ENCODE data around the gene C2orf72. TPM values are rescaled to one million over a fixed set of nuclear protein-coding genes. Genes with fewer than 3 reads are reported as not detected.
A peak's percentile ranks its signal among the peaks of the same experiment; 100 is the strongest.

Gene C2orf72
- total RNA-seq, 1 donor from 2014 or later = 0.42 TPM

DNA sequence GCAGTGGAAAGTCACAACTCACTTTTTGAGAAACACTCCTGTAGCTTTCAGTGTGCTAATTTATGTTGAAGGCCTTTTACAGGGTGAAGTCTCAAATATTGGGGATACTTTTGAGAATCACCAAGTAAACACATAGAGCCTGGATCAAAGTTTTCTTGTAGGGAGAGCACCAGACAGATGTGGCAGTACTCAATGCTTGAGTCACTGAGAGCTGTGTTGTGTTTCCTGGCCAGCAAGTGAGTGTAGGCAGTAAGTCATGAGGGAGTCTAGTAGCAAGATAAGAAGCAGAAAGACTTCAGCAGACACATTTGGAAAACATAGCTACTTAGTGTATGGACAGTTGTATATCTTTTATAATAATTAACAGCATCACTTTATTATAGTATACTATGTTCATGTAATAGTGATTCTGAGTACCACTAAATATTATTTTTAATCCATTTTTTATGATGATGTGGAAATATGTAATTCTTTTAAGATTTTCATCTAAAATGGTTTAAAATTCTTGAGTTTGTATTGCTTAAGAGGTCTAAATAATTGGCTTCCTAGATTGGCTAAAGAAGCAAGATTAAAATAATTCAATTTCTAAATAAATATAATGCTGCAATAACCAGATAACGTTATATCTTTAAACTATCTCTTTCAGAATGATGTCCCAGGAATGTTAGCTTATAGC is 32.2 kb downstream of the C2orf72 start:
- no peak overlapping the region for H3K27ac Mint-ChIP-seq (ENCODE audit: unreplicated experiment)
- TF ChIP-seq, protein P1, sequence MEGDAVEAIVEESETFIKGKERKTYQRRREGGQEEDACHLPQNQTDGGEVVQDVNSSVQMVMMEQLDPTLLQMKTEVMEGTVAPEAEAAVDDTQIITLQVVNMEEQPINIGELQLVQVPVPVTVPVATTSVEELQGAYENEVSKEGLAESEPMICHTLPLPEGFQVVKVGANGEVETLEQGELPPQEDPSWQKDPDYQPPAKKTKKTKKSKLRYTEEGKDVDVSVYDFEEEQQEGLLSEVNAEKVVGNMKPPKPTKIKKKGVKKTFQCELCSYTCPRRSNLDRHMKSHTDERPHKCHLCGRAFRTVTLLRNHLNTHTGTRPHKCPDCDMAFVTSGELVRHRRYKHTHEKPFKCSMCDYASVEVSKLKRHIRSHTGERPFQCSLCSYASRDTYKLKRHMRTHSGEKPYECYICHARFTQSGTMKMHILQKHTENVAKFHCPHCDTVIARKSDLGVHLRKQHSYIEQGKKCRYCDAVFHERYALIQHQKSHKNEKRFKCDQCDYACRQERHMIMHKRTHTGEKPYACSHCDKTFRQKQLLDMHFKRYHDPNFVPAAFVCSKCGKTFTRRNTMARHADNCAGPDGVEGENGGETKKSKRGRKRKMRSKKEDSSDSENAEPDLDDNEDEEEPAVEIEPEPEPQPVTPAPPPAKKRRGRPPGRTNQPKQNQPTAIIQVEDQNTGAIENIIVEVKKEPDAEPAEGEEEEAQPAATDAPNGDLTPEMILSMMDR (IDR thresholded peaks at IDR 0.05; ENCODE audit: partially characterized antibody, unreplicated experiment) = no peak
- H3K36me3 Mint-ChIP-seq (ENCODE audit: unreplicated experiment) = no peaks in the 10 kb centered on the region
- no peak overlapping the region for H3K4me3 Mint-ChIP-seq (ENCODE audit: unreplicated experiment)
- H3K27me3 Mint-ChIP-seq (ENCODE audit: unreplicated experiment) = no peaks in the 10 kb centered on the region
- DNase-seq = no peak
- H3K4me1 Mint-ChIP-seq (ENCODE audit: low read depth, unreplicated experiment) = no peaks in the 10 kb centered on the region
- H3K9me3 Mint-ChIP-seq (ENCODE audit: unreplicated experiment) = no peaks in the 10 kb centered on the region

DNA sequence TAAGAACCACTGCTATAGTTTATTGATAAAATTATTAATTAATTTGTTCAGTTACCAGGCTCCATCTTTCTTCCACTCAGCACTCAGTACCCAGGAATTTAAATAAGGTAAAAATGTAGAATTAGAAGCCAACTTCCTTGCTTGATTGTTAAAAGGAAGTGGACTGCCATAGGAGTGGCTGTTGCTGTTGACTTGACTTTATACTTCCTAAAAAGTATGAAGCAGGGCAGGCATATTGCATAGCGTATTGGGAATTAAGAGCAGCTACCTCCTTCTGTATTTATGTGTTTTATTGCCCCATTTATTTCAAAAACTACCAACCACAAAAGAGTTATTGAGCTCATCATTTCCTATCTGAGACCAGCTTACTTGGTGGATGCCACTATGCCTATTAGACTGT is 47.2 kb downstream of the C2orf72 start:
- peaks cover 1% of the 10 kb centered on the region for H3K27me3 Mint-ChIP-seq (ENCODE audit: unreplicated experiment)
- no peaks in the 10 kb centered on the region for H3K9me3 Mint-ChIP-seq (ENCODE audit: unreplicated experiment)
- H3K4me1 Mint-ChIP-seq (ENCODE audit: low read depth, unreplicated experiment) = no peaks in the 10 kb centered on the region
- DNase-seq = no peak
- TF ChIP-seq, protein P1 (IDR thresholded peaks at IDR 0.05; ENCODE audit: partially characterized antibody, unreplicated experiment) = no peak
- H3K27ac Mint-ChIP-seq (ENCODE audit: unreplicated experiment) = no peak overlapping the region
- H3K36me3 Mint-ChIP-seq (ENCODE audit: unreplicated experiment) = no peaks in the 10 kb centered on the region
- H3K4me3 Mint-ChIP-seq (ENCODE audit: unreplicated experiment) = no peak overlapping the region

DNA sequence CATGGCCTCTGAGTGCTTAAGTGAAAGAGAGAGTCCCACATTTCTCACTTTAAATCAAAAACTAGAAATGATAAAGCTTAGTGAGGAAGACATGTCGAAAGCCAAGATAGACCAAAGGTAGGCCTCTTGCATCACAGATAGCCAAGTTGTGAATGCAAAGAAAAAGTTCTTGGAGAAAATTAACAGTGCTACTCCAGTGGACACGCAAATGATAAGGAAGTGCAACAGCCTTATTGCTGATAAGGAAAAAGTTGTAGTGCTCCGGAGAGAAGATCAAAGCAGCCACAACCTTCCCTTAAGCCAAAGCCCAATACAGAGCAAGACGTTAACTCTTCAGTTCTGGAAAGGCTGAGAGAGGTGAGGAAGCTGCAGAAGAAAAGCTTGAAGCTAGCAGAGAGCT is 51.4 kb downstream of the C2orf72 start:
- Mint-ChIP-seq H3K27me3 (ENCODE audit: unreplicated experiment) (peaks cover 1% of the 10 kb centered on the region), H3K9me3 (ENCODE audit: unreplicated experiment) (no peaks in the 10 kb centered on the region), H3K36me3 (ENCODE audit: unreplicated experiment) (peaks cover 8% of the 10 kb centered on the region), H3K4me3 (ENCODE audit: unreplicated experiment) (no peak overlapping the region), H3K4me1 (ENCODE audit: low read depth, unreplicated experiment) (peaks cover 7% of the 10 kb centered on the region), H3K27ac (ENCODE audit: unreplicated experiment) (peak overlapping the region; percentile 21)
- no peak for DNase-seq
- TF ChIP-seq, protein P1 (IDR thresholded peaks at IDR 0.05; ENCODE audit: partially characterized antibody, unreplicated experiment) = no peak

DNA sequence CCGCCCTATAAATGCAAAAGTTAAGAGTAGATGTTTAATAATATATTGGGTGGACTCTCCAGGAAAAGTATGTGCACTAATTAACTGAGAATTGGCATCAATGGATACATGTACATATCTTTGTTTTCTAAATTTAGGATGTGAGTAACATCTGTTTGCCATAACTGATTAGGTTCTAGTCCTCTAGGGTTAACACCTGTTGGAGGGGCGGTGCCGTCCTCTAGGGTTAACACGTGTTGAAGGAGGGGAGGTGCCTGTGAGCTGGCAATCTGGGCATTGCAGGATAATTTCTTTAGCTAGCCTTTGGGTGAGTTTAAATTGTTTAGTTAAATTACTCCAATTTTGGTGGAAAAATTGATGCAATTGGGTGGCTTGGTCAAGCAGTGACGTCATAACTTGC is 56.6 kb downstream of the C2orf72 start:
- peak overlapping the region; percentile 47 for H3K4me3 Mint-ChIP-seq (ENCODE audit: unreplicated experiment)
- peaks cover 4% of the 10 kb centered on the region for H3K27me3 Mint-ChIP-seq (ENCODE audit: unreplicated experiment)
- peaks cover 4% of the 10 kb centered on the region for H3K9me3 Mint-ChIP-seq (ENCODE audit: unreplicated experiment)
- peaks cover 43% of the 10 kb centered on the region for H3K4me1 Mint-ChIP-seq (ENCODE audit: low read depth, unreplicated experiment)
- H3K27ac Mint-ChIP-seq (ENCODE audit: unreplicated experiment) = no peak overlapping the region
- DNase-seq = no peak
- TF ChIP-seq, protein P1 (IDR thresholded peaks at IDR 0.05; ENCODE audit: partially characterized antibody, unreplicated experiment) = no peak
- peaks cover 17% of the 10 kb centered on the region for H3K36me3 Mint-ChIP-seq (ENCODE audit: unreplicated experiment)

DNA sequence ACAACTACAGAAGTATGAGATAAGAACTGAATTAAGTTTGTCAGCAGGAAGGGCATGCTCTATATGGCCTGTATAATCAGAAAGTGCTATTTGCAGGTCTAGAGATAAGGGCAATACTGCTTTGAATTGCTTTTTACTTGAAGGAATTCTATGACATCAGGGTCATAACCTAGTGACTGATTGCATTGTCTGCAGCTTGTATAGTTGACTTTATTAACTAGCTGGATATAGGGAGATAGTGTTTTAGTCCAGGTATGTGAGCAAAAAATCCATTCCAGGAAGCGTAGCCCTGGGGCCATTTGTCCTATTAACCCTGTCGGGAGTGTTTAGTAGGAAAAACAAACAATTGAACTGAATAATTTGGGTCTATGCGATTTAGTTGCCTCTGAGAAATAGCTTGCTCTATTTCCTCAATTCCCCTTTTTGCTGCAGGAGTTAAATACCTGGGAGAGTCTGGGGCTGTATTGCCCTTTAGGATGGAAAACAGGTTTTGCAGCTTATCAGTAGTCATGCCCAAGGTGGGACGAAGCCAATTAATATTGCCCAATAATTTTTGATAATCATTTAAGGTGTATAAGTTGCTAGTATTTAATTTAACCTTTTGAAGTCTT is 57.5 kb downstream of the C2orf72 start:
- H3K4me1 Mint-ChIP-seq (ENCODE audit: low read depth, unreplicated experiment) = peaks cover 43% of the 10 kb centered on the region

More for the DNA sequence above, 57.5 kb downstream of the C2orf72 start:
- Mint-ChIP-seq H3K27me3 (ENCODE audit: unreplicated experiment) (peaks cover 4% of the 10 kb centered on the region), H3K27ac (ENCODE audit: unreplicated experiment) (peak overlapping the region; percentile 87), H3K4me3 (ENCODE audit: unreplicated experiment) (peak overlapping the region; percentile 21), H3K9me3 (ENCODE audit: unreplicated experiment) (peaks cover 6% of the 10 kb centered on the region), H3K36me3 (ENCODE audit: unreplicated experiment) (peaks cover 25% of the 10 kb centered on the region)
- no peak for DNase-seq
- TF ChIP-seq, protein P1 (IDR thresholded peaks at IDR 0.05; ENCODE audit: partially characterized antibody, unreplicated experiment) = no peak

Data from glutamatergic neuron (in vitro differentiated cells).